ENCODE results near the gene PLSCR3.
"Not testable (repeated sequence)": the region's sequence is repeated elsewhere in the genome, so short reads cannot be mapped to it uniquely, and the experiment has no call there.

The PLSCR3 gene

DNA sequence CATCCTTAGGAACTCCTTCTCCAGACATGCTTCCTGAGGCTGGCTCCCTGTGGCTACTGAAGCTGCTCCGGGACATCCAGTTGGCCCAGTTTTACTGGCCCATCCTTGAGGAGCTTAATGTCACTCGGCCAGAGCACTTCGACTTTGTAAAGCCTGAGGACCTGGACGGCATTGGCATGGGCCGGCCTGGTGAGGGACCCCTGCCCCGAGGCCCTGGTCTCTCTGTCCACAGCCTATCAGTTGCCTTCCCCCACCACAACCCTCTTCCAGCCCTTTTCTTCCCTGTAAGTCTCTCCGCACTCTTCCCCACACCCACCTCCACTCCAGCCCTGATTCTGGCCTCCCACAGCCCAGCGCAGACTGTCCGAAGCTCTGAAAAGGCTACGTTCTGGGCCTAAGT, 11.4 kb downstream of the PLSCR3 start:
- no peak for DNase-seq (ENCODE audit: extremely low read depth in 1 of 2, low read depth in 1 of 2)

DNA sequence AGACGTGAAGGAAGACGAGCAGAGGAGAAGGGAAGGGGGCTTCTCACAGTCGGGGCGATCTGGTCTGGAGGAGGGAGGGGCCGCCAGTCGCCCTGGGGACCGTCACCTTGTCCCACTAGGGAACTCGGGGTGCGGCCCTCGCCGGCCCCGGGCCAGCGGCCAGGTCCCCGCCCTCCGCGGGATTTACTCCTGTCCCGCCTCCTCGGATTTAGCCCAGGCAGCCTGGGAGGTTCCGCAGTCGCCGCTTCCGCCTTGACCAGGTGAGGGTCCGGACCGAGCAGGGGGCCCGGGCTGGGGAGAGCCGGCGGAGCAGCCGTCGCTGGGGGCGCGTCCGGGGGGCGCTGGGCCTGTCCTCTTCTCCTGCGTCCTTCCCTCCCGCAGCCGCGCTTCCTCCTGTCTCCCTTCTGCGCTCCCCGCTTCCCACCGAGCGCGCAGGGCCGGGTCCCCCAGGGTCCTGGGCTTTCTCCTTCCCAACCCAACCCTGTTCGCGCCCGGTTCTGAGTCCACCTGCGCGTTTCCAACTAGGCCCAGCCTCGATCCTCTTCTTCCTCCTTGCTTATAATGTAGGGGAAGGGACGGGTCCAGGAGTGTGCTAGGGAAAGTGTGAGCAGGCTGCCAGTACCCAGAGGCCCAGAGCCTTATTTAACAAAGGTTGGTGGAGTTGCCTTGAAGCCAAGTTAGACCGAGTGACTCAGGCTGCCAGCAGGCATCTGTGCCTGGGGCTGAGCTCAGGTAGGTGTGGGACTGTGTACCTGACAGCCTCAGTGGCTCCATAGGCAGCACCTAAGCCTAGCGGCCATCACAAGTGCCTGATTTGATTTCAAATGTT, 13.3 kb downstream of the PLSCR3 start, which contains the start of gene TNK1:
TNK1 (plus strand) TSS at position 235 of the 829 bp plus-strand sequence. CDS start 1,838 bp downstream, outside the sequence.
- no peak for DNase-seq (ENCODE audit: extremely low read depth in 1 of 2, low read depth in 1 of 2)

DNA sequence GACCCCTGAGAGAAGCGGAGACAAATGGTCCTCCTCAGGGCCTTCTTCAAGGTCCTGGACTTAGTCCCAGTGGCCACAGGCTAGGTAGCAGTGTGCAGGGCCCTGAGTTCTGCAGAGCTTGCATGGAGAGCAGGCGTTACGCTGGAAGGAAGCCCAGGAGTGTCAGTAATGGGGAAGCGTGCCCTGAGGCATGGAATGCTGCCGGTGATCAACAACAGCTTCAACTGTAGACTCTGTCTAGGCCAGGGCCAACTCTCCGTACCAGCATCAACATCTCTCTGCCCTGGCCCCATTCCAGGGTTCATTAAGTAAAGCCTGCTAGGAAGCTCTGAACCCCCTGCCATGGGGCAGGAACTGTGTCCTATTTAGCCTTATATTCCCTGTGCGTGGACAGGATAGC, 14.0 kb downstream of the PLSCR3 start:
- DNase-seq (ENCODE audit: extremely low read depth in 1 of 2, low read depth in 1 of 2), result no peak

DNA sequence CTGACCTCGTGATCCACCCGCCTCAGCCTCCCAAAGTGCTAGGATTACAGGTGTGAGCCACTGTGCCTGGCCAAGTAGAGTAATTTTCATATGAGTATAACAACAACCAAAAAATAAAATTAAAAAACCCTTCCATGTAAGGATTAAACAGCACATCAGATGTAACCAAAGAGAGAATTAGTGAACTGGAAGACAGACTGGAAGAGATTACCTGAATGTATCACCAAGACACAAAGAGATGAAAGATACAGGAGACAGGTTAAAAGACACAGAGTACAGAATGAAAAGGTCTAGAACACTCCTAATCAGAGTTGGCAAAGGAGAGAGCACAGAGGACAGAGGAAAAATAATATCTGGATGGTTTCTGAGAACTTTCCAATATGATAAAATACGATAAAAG, 15.2 kb downstream of the PLSCR3 start:
- no peak for DNase-seq (ENCODE audit: extremely low read depth in 1 of 2, low read depth in 1 of 2)

DNA sequence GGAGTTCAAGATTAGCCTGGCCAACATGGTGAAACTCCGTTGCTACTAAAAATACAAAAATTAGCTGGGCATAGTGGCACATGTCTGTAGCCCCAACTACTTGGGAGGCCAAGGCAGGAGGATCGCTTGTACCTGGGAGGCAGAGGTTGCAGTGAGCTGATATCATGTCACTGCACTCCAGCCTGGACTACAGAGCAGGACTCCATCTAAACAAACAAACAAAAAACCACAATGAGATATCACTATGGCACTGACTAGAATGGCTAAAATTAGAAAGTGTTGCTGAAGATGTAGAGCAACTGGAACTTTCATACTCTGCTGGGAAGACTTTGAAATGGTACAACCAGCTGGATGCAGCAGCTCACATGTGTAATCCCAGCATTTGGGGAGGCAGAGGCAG, 20.0 kb downstream of the PLSCR3 start:
- no peak for DNase-seq (ENCODE audit: extremely low read depth in 1 of 2, low read depth in 1 of 2)

DNA sequence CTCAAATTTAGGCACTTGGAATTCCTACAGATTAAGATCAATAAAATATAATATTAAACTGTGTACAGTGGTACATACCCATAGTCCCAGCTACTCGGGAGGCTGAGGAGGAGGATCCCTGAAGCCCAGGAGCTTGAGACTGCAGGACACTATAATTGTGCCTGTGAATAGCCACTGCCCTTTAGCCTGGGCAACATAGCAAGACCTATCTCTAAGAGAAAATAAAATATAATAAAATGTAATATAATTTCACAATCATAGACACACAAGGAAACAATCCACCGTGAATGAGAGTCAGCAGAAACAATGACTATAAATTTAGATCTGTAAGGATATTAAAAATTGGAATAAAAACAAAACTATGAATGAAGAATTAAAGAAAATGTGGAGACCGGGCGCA, 23.5 kb downstream of the PLSCR3 start:
- DNase-seq (ENCODE audit: extremely low read depth in 1 of 2, low read depth in 1 of 2), result no peak

DNA sequence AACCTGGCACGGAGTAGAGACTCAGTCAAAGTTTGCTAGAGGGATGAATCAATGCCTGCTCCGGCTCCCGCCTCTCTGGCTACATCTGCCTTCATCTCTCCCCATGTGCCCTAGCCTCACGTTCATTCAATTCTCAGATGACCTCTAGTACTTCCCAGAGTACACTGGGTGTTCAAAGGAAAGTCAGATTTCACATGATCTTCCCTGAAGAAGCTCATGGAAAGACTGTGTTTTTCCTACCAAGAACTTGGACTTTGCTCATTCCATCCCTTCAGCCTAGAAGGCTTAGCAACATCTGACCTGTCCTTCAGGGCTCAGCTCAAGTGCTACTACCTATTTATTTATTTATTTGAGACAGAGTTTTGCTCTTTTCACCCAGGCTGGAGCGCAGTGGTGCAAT, 24.5 kb downstream of the PLSCR3 start:
- DNase-seq (ENCODE audit: extremely low read depth in 1 of 2, low read depth in 1 of 2), result no peak

DNA sequence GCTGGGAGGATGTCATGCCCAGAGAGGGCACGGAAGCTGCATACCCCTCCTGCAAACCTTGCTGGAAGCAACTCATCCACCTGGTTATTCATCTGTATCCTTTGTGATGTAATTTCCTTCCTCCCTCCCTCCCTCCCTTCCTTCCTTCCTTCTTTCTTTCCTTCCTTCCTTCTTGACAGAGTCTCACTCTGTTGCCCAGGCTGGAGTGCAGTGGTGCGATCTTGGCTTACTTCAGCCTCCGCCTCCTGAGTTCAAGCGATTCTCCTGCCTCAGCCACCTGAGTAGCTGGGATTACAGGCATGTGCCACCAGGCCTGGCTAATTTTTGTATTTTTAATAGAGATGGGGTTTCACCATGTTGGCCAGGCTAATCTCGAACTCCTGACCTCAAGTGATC, 25.7 kb downstream of the PLSCR3 start:
- not testable (repeated sequence) for DNase-seq (ENCODE audit: extremely low read depth in 1 of 2, low read depth in 1 of 2)

DNA sequence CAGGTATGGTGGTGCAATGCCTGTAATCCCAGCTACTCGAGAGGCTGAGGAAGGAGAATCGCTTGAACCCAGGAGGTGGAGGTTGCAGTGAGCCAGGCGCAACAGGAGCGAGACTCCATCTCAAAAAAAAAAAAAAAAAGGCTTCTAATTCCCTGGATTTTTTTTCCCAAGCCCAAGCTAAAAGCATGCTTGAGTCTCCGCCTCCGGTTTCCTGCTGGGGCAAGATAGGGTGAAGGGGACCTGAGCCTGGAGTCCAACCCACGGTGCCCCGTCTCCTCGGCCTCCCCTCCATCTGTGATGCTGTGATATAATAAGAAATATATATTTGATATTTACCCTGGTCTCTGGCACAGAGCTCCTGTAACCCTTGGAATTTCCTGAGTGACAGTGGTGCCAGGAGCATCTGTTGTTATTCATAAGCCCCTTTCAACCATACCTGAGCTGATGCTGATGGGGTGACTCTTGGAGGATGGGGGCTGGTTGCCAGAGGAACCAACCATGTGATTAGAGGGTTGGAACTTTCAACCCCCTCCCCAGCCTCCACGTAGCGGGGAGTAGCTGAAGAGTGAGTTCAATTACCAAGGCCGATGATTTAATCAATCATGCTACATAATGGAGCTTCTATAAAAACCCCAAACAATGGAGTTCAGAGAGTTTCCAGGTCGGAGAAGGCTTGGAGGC, 26.3 kb downstream of the PLSCR3 start:
- no peak for DNase-seq (ENCODE audit: extremely low read depth in 1 of 2, low read depth in 1 of 2)

DNA sequence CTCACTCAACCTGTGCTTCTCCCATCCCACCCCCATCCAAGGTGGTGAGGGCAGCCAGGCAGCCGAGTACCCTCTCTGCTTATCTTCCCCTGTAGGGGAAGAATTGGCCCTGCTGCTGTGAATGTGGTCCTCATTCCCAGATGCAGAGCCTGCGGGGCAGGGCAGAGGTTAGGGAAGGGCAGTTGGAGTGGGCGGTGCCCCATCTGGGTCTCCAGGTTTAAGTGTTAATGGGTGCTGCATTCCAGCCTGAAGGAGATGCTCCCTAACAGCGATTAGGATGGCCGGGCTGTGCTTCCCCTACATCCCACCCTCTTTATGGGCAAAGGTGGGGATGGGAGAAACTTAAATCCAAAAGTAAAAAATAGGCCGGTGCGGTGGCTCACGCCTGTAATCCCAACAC, 27.2 kb downstream of the PLSCR3 start:
- no peak for DNase-seq (ENCODE audit: extremely low read depth in 1 of 2, low read depth in 1 of 2)

DNA sequence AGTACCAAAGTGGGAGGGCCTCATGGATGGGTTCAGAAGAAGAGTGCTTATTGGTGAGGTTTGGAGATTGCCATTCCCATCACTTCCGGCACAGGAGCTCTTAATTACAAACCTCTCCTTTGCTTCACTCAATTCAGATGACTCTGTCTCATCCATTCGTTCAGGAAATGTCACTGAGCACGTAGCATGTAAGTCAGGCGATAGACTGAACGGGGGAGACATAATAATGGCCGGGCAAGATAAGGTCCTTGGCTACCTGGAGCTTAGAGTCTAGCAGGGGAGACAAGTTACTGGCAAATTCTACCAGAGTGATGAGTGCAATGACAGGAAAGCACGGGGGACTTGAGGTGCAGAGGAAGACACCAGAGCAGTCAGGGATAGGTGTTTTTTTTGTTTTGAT, 28.4 kb downstream of the PLSCR3 start:
- DNase-seq (ENCODE audit: extremely low read depth in 1 of 2, low read depth in 1 of 2), result not testable (repeated sequence)

DNA sequence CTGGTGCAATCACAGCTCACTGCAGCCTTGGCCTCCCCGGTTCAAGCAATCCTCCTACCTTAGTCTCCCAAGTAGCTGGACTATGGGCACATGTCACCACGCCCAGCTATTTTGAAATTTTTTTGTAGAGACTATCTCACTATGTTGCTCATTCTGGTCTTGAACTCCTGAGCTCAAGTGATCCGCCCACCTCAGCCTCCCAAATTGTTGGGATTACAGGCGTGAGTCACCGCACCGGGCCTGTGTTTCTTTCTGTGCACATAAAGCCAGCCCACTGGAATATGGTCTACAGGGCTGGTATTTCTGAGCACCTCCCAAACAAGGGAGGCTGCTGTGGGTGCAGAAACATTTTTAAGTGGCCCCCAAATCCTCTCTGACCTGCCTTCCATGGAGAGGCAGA, 31.0 kb downstream of the PLSCR3 start:
- DNase-seq (ENCODE audit: extremely low read depth in 1 of 2, low read depth in 1 of 2), result no peak

DNA sequence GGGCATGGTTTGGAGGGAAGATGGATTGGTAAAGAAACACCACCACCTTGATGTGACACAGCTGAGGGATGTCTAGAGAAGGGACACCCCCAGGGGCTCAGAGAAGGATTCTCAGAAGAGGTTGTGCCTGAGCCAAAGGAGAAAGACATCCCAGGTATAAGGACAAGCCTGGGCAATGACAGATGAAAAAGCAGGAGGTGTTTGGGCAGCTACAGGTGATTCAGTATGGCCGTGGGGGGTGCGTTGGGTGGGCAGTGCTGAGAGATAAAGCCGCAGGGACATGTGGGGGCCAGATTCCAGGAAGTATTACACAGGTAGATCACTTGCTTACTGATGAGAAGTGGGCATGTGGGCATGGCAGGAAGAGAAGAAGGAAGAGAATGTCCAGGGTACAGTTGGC, 32.4 kb downstream of the PLSCR3 start:
- DNase-seq (ENCODE audit: extremely low read depth in 1 of 2, low read depth in 1 of 2), result no peak

DNA sequence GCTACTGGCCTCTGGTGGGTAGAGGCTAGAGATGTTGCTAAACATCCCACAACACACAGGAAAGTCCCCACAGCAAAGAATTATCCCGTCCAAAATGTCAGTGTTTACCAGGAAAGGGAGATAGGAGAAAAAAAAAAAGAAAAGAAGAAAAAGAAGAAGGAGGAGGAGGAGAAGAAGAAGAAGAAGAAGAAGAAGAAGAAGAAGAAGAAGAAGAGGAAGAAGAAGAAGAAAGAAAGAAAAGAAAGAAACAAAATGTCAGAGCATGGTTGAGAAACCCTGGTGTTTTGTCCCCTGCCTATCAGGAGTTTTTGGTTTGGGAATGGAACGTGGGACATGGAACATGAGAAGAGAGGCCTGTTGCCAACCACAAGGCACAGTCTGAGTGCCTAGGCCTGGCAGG, 36.9 kb downstream of the PLSCR3 start:
- DNase-seq (ENCODE audit: extremely low read depth in 1 of 2, low read depth in 1 of 2), result no peak

DNA sequence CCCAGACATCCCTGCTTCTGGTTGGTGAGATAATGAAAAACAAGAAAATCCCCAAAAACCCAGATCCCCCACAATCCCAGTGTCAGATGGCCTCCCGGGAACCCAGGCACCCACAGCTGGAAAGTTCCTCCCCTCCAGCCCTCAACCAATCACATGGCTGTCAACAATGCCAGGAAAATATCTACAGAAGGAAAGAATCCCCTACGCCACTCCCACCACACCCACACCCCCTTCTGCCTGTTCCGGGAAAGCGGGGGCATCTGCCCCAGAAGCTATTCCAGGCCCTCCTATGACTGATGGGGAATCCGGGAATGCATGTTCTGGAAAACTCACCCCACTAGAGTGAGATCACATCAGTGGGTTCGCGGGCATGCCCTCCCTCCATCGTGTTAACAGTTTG, 37.6 kb downstream of the PLSCR3 start:
- no peak for DNase-seq (ENCODE audit: extremely low read depth in 1 of 2, low read depth in 1 of 2)

DNA sequence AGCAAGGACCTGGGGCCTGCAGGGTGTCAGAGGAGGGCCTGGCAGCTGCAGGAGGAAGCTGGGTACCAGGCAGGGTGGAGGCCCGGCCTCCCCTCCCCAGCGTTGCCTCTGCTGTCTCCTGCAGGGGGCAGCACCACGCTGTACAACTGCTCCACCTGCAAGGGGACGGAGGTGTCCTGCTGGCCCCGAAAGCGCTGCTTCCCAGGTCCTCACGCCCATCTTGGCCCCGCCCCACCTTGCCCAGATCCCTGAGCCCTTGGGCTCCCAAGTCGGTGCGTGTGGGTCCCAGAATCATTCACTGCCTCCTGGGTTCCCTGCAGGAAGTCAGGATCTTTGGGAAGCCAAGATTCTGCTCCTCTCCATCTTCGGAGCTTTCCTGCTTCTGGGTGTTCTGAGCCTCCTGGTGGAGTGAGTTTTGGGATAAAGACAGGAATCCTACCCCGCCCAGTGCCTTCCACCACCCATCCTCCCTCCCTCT, 38.2 kb downstream of the PLSCR3 start:
- peak; percentile 72 to 75 for DNase-seq (ENCODE audit: extremely low read depth in 1 of 2, low read depth in 1 of 2)

DNA sequence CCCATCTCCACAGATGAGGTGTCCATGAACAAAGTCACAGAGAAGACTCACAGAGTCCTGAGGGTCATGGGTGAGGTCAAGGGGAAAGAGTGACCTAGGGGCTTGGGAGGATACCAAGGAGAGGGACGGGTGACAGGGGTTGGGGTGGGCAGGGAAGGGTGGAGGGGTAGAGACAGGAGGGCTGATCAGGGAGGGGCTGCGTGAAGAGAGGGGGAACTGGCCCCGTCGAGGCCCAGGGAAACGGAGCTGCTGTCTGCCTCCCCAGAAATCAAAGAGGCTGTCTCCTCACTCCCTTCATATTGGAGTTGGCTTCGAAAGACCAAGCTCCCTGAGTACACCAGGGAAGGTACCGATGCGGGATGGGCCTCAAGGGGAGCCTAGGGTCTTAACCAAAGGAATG, 38.8 kb downstream of the PLSCR3 start:
- DNase-seq (ENCODE audit: extremely low read depth in 1 of 2, low read depth in 1 of 2), result no peak

DNA sequence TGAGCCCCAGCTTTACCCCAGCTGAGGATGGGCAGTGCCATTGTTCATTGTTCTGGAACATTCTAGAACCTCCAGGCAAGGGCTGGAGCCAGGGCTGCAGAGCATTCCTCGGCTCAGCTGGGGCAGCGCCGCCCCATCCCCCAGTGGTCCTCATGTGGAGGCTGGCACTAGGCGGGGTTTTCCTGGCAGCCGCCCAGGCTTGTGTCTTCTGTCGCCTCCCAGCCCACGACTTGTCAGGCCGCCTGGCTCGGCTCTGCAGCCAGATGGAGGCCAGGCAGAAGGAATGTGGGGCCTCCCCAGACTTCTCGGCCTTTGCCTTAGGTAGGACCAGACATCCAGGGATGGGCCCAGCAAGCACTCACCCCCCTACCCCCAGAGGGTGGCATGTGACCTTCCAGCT, 39.3 kb downstream of the PLSCR3 start, which contains the start of gene TMEM95:
TMEM95 (plus strand) TSS at position 104 of the 400 bp plus-strand sequence; CDS start at position 153, 49 bp downstream.
- no peak for DNase-seq (ENCODE audit: extremely low read depth in 1 of 2, low read depth in 1 of 2)

DNA sequence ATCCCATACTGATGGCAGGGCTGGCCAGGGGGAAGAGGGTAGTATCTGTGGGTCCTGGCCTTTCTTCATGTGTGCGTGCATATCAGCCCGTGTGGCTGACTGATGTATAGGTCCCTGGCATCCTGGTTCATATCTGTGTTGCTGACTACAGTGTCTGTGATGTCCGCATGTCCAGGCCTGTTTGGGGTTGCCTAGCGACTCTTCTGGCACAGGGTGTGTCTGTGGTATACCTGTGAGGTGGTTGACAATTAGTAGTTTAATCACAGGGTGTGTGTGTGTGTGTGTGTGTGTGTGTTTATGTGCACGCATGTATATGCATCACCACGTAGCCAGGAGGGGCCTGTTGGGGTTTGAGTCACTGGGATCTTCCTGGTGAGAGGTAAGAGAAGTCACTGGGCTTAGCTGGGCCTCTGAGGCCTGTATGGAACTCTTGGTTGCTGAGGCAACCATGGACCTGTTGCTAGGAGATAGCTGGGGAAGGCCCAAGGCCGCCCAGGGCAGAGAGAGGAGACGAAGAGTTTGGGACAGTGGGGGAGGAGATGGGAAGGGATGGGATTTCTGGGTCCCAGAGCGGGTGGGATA, 40.0 kb downstream of the PLSCR3 start:
- peak in 1 of 2 donors; percentile 20 for DNase-seq (ENCODE audit: extremely low read depth in 1 of 2, low read depth in 1 of 2)

DNA sequence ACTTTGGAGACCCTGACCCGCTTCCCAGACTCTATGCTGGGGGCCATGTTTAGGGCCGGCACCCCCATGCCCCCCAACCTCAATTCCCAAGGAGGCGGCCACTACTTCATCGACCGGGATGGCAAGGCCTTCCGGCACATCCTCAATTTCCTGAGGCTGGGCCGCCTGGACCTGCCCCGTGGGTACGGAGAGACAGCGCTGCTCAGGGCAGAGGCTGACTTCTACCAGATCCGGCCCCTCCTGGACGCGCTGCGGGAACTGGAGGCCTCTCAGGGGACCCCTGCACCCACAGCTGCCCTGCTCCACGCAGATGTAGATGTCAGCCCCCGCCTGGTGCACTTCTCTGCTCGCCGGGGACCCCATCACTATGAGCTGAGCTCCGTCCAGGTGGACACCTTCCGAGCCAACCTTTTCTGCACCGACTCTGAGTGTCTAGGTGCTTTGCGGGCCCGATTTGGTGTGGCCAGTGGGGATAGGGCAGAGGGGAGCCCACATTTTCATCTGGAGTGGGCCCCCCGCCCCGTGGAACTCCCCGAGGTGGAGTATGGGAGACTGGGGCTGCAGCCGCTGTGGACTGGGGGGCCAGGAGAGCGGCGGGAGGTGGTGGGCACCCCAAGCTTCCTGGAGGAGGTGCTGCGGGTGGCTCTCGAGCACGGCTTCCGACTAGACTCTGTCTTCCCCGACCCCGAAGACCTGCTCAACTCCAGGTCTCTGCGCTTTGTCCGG, 41.3 kb downstream of the PLSCR3 start:
- DNase-seq (ENCODE audit: extremely low read depth in 1 of 2, low read depth in 1 of 2), result no peak

DNA sequence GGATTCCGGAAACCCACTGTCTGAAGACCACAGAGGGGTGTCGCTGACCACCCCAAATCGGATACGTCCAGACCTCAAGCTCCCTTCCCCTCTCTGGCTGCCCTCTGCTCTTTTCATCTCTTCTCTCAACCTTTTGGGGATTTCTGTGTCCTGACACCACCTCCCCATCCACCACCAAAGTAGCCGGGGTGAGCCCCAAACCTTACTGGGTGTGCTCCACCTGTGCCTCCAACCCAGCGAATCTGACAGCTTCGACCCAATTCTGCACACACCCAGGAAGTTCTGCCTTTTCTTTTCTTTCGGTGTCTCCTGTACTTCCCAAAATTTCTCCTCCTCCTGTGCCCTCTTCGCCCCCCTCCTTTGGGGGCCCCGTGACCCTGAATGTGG, 41.8 kb downstream of the PLSCR3 start:
- DNase-seq (ENCODE audit: extremely low read depth in 1 of 2, low read depth in 1 of 2), result no peak

Measured in stimulated activated CD8-positive, alpha-beta memory T cell treated with anti-CD3 and anti-CD28 coated beads, Interleukin-7, amount 100 ng/mL, for 48 hours (primary cell).